ENCODE data around the gene ABCA7.
A peak's percentile ranks its signal among the peaks of the same experiment; 100 is the strongest.

Gene ABCA7

DNA sequence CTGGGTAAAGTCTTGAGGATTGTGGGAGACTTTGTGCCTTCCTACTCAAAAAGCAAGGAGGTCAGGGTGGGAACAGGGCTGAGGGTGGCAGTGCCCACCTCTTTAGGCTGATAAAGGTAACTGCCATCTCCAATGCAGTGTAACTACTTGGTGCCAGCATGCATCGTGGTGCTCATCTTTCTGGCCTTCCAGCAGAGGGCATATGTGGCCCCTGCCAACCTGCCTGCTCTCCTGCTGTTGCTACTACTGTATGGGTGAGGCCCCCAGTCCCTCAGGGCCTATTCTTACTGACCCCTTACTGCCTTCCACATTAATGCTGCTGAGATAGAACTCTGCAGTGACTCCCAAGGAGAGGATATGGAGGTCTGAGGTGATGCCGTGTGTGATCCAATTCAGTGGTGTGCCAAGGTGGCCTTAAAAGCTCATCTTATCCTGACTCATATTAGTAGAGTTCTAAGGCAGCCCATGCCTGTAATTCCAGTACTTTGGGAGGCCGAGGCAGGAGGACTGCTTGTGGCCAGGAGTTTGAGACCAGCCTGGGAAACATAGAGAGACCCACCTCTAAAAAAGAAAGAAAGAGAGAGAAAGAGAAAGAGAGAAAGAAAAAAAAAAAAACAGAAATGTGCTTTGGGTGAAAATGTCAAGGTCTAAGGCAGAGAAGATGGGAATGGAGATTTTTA lies 17.4 kb downstream of the ABCA7 start:
- H3K9me3 ChIP-seq (ENCODE audit: insufficient read depth, low read length): no peaks in the 10 kb centered on the region
- 0 out of 2 replicates have a peak, but pooled peaks cover 7% of the 10 kb centered on the region for H3F3A ChIP-seq (ENCODE audit: insufficient read depth)
- H3K27ac ChIP-seq (ENCODE audit: low read depth, low read length): no peak overlapping the region
- TF ChIP-seq, protein P1, sequence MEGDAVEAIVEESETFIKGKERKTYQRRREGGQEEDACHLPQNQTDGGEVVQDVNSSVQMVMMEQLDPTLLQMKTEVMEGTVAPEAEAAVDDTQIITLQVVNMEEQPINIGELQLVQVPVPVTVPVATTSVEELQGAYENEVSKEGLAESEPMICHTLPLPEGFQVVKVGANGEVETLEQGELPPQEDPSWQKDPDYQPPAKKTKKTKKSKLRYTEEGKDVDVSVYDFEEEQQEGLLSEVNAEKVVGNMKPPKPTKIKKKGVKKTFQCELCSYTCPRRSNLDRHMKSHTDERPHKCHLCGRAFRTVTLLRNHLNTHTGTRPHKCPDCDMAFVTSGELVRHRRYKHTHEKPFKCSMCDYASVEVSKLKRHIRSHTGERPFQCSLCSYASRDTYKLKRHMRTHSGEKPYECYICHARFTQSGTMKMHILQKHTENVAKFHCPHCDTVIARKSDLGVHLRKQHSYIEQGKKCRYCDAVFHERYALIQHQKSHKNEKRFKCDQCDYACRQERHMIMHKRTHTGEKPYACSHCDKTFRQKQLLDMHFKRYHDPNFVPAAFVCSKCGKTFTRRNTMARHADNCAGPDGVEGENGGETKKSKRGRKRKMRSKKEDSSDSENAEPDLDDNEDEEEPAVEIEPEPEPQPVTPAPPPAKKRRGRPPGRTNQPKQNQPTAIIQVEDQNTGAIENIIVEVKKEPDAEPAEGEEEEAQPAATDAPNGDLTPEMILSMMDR (IDR thresholded peaks at IDR 0.05; ENCODE audit: insufficient read depth, low read length, poor library complexity, severe bottlenecking): peak; percentile 35
- TF ChIP-seq EZH2phosphoT487 (conservative IDR thresholded peaks at IDR 0.05; ENCODE audit: low read length): no peak
- no peaks in the 10 kb centered on the region for H3K9me2 ChIP-seq (replicated peaks; ENCODE audit: insufficient read depth, low read length)
- no peak overlapping the region for H3K4me3 ChIP-seq (ENCODE audit: insufficient read depth, low read length, poor library complexity, severe bottlenecking)
- no peak overlapping the region for H3K9ac ChIP-seq (ENCODE audit: low read length)
- H2AFZ ChIP-seq (ENCODE audit: low read depth, low read length, severe bottlenecking): no peak overlapping the region
- no peaks in the 10 kb centered on the region for H4K20me1 ChIP-seq (ENCODE audit: low read depth, low read length)
- H3K79me2 ChIP-seq (ENCODE audit: insufficient read depth, low read length): no peaks in the 10 kb centered on the region
- H3K4me2 ChIP-seq (ENCODE audit: low read depth, low read length, poor library complexity, severe bottlenecking): no peak overlapping the region
- no peaks in the 10 kb centered on the region for H3K36me3 ChIP-seq (ENCODE audit: low read length)
- no peaks in the 10 kb centered on the region for H3K27me3 ChIP-seq (ENCODE audit: low read length)

DNA sequence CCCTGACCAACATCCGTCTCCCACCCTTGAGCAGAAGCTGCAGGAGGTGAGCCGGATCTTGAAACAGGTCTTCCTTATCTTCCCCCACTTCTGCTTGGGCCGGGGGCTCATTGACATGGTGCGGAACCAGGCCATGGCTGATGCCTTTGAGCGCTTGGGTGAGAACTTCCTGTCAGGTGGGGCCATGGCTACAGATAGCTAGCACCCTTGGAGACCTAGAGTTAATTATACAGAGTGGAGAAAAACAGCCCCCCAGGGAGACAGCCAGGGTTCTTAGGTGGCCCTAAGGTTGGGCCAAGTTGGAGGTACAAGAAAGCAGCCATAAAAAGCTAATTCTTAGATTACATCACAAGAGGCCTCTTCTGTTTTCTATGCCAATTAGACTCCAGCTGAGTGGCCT lies 18.2 kb downstream of the ABCA7 start:
- H2AFZ ChIP-seq (ENCODE audit: low read depth, low read length, severe bottlenecking): no peak overlapping the region
- H3F3A ChIP-seq (ENCODE audit: insufficient read depth): 0 out of 2 replicates have a peak, but pooled peaks cover 7% of the 10 kb centered on the region
- H3K4me2 ChIP-seq (ENCODE audit: low read depth, low read length, poor library complexity, severe bottlenecking): no peak overlapping the region
- H4K20me1 ChIP-seq (ENCODE audit: low read depth, low read length): no peaks in the 10 kb centered on the region
- no peaks in the 10 kb centered on the region for H3K9me2 ChIP-seq (replicated peaks; ENCODE audit: insufficient read depth, low read length)
- no peak for TF ChIP-seq EZH2phosphoT487 (conservative IDR thresholded peaks at IDR 0.05; ENCODE audit: low read length)
- TF ChIP-seq, protein P1 (IDR thresholded peaks at IDR 0.05; ENCODE audit: insufficient read depth, low read length, poor library complexity, severe bottlenecking): no peak
- no peaks in the 10 kb centered on the region for H3K27me3 ChIP-seq (ENCODE audit: low read length)
- H3K79me2 ChIP-seq (ENCODE audit: insufficient read depth, low read length): no peaks in the 10 kb centered on the region
- H3K9me3 ChIP-seq (ENCODE audit: insufficient read depth, low read length): no peaks in the 10 kb centered on the region
- H3K36me3 ChIP-seq (ENCODE audit: low read length): no peaks in the 10 kb centered on the region
- no peak overlapping the region for H3K4me3 ChIP-seq (ENCODE audit: insufficient read depth, low read length, poor library complexity, severe bottlenecking)
- no peak overlapping the region for H3K27ac ChIP-seq (ENCODE audit: low read depth, low read length)
- H3K9ac ChIP-seq (ENCODE audit: low read length): no peak overlapping the region

DNA sequence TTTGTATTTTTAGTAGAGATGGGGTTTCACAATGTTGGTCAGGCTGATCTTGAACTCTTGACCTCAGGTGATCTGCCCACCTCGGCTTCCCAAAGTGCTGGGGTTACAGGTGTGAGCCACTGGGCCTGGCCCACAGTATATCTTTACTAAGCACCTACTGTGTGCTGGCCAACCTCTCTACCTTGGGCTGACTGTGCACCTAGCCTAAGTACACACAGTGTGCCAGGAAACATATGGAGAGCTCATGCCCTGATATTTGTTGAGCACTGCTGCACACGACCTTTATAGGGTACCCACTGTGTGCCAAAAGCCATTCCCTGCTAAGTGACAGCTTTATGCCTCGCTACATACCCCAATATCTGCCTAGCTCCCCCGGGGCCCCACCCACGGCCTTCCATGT lies 20.8 kb downstream of the ABCA7 start:
- H3K9me3 ChIP-seq (ENCODE audit: insufficient read depth, low read length): no peaks in the 10 kb centered on the region
- no peaks in the 10 kb centered on the region for H3K9me2 ChIP-seq (replicated peaks; ENCODE audit: insufficient read depth, low read length)
- no peak overlapping the region for H3K9ac ChIP-seq (ENCODE audit: low read length)
- no peaks in the 10 kb centered on the region for H3K27me3 ChIP-seq (ENCODE audit: low read length)
- H3K4me2 ChIP-seq (ENCODE audit: low read depth, low read length, poor library complexity, severe bottlenecking): no peak overlapping the region
- no peaks in the 10 kb centered on the region for H3K79me2 ChIP-seq (ENCODE audit: insufficient read depth, low read length)
- peaks cover 12% of the 10 kb centered on the region; the same call in 1 of the 2 replicates for H3F3A ChIP-seq (ENCODE audit: insufficient read depth)
- no peaks in the 10 kb centered on the region for H4K20me1 ChIP-seq (ENCODE audit: low read depth, low read length)
- no peak overlapping the region for H3K4me3 ChIP-seq (ENCODE audit: insufficient read depth, low read length, poor library complexity, severe bottlenecking)
- H3K36me3 ChIP-seq (ENCODE audit: low read length): no peaks in the 10 kb centered on the region
- no peak overlapping the region for H2AFZ ChIP-seq (ENCODE audit: low read depth, low read length, severe bottlenecking)
- H3K27ac ChIP-seq (ENCODE audit: low read depth, low read length): no peak overlapping the region
- TF ChIP-seq, protein P1 (IDR thresholded peaks at IDR 0.05; ENCODE audit: insufficient read depth, low read length, poor library complexity, severe bottlenecking): no peak
- no peak for TF ChIP-seq EZH2phosphoT487 (conservative IDR thresholded peaks at IDR 0.05; ENCODE audit: low read length)

Measured in SU-DHL-6 (cell line).